Mesenchymal stem cell (in vitro differentiated cells and primary cell): Measurements from ENCODE around the gene HDAC2.
"Not testable (repeated sequence)": the region's sequence is repeated elsewhere in the genome, so short reads cannot be mapped to it uniquely, and the experiment has no call there.

ENCODE experiments used
- DNase-seq: peaks from one replicate; pipeline ENCODE4 v3.0.0-alpha.2; 2013
- H2AFZ ChIP-seq: one replicate; pipeline ENCODE4 v1.6.1; 2013; ENCODE audit warnings: low read depth, mild to moderate bottlenecking, control low read depth, inconsistent platforms, low read length, moderate library complexity
- H2AK5ac ChIP-seq: 2 replicates; pipeline ENCODE4 v1.6.1; 2013; ENCODE audit warnings: low read length, moderate library complexity, mild to moderate bottlenecking, inconsistent platforms; ENCODE audit not compliant: severe bottlenecking
- H2BK120ac ChIP-seq: one replicate; pipeline ENCODE4 v1.6.1; 2013; ENCODE audit warnings: low read depth, mild to moderate bottlenecking, inconsistent platforms, low read length, moderate library complexity
- H2BK12ac ChIP-seq, 2 experiments: one replicate each; pipeline ENCODE4 v1.6.1; 2013; ENCODE audit warnings: inconsistent platforms in 2 of 2, low read length in 2 of 2, mild to moderate bottlenecking in 2 of 2, moderate library complexity in 2 of 2, control low read depth in 1 of 2
- H2BK15ac ChIP-seq: one replicate; pipeline ENCODE4 v1.6.1; 2013; ENCODE audit warnings: mild to moderate bottlenecking, low read depth, inconsistent platforms; ENCODE audit not compliant: poor library complexity, severe bottlenecking
- H2BK5ac ChIP-seq: 2 replicates; pipeline ENCODE4 v1.6.1; 2013; ENCODE audit warnings: low read depth, mild to moderate bottlenecking, low read length, control low read depth, inconsistent platforms; ENCODE audit not compliant: poor library complexity, severe bottlenecking
- H3K14ac ChIP-seq, 2 experiments: one replicate each; pipeline ENCODE4 v1.6.1; 2013; ENCODE audit warnings: inconsistent platforms in 2 of 2, low read length in 2 of 2, control low read depth in 1 of 2, mild to moderate bottlenecking in 1 of 2, moderate library complexity in 1 of 2
- H3K18ac ChIP-seq, 2 experiments: one replicate each; pipeline ENCODE4 v1.6.1; 2013; ENCODE audit warnings: inconsistent platforms in 2 of 2, low read length in 2 of 2, control low read depth in 1 of 2, low read depth in 1 of 2, mild to moderate bottlenecking in 1 of 2
- H3K23ac ChIP-seq, 2 experiments: one replicate each; pipeline ENCODE4 v1.6.1; 2013; ENCODE audit warnings: inconsistent platforms in 2 of 2, low read length in 2 of 2, mild to moderate bottlenecking in 2 of 2, moderate library complexity in 2 of 2, control low read depth in 1 of 2
- H3K27ac ChIP-seq: 2 replicates; pipeline ENCODE4 v1.5.1; 2013; ENCODE audit warnings: mild to moderate bottlenecking, moderate library complexity, low read length, control low read depth, inconsistent platforms; ENCODE audit not compliant: poor library complexity, severe bottlenecking
- H3K27me3 ChIP-seq, 2 experiments: 2 replicates each; pipeline versions ENCODE4 v1.6.1 to v1.7.0; 2013; ENCODE audit warnings: low read length in 2 of 2, mild to moderate bottlenecking in 2 of 2, moderate library complexity in 2 of 2, control low read depth in 1 of 2, inconsistent platforms in 1 of 2; ENCODE audit not compliant: control insufficient read depth in 1 of 2, insufficient read depth in 1 of 2
- H3K36me3 ChIP-seq, 2 experiments: 2 replicates each; pipeline versions ENCODE4 v1.6.1 to v1.7.0; 2013; ENCODE audit warnings: low read length in 2 of 2, control low read depth in 1 of 2, inconsistent platforms in 1 of 2, low read depth in 1 of 2, mild to moderate bottlenecking in 1 of 2; ENCODE audit not compliant: insufficient read depth in 2 of 2, control insufficient read depth in 1 of 2
- H3K4ac ChIP-seq, 2 experiments: one replicate each; pipeline ENCODE4 v1.6.1; 2013; ENCODE audit warnings: inconsistent platforms in 2 of 2, low read length in 2 of 2, mild to moderate bottlenecking in 2 of 2, moderate library complexity in 2 of 2, control low read depth in 1 of 2, low read depth in 1 of 2
- H3K4me1 ChIP-seq: 2 replicates; pipeline ENCODE4 v1.6.1; 2013; ENCODE audit warnings: low read depth, low read length, control low read depth; ENCODE audit not compliant: control insufficient read depth, insufficient read depth
- H3K4me2 ChIP-seq: 2 replicates; pipeline ENCODE4 v1.6.1; 2013; ENCODE audit warnings: low read length, mild to moderate bottlenecking, inconsistent platforms; ENCODE audit not compliant: poor library complexity, severe bottlenecking
- H3K4me3 ChIP-seq, 2 experiments: 2 replicates each; pipeline versions ENCODE4 v1.5.1 to v1.7.0; 2013; ENCODE audit warnings: low read length in 2 of 2, mild to moderate bottlenecking in 2 of 2, control low read depth in 1 of 2, low read depth in 1 of 2; ENCODE audit not compliant: insufficient read depth in 1 of 2
- H3K79me1 ChIP-seq: replicated peaks from 2 replicates; pipeline ENCODE4 v1.6.1; 2013; ENCODE audit warnings: mild to moderate bottlenecking, control low read depth, low read length, inconsistent platforms; ENCODE audit not compliant: poor library complexity, severe bottlenecking
- H3K9ac ChIP-seq: 2 replicates; pipeline ENCODE4 v1.7.0; 2013; ENCODE audit warnings: mild to moderate bottlenecking, low read length, moderate library complexity
- H3K9me3 ChIP-seq: 2 replicates; pipeline ENCODE4 v1.7.0; 2013; ENCODE audit warnings: mild to moderate bottlenecking, low read length; ENCODE audit not compliant: control insufficient read depth
- H4K8ac ChIP-seq: one replicate; pipeline ENCODE4 v1.6.1; 2013; ENCODE audit warnings: inconsistent platforms, mild to moderate bottlenecking, low read length, moderate library complexity
- H4K91ac ChIP-seq: one replicate; pipeline ENCODE4 v1.6.1; 2013; ENCODE audit warnings: mild to moderate bottlenecking, low read length, inconsistent platforms
- WGBS: methylation state at CpG from one replicate; pipeline ENCODE4 v1.1.7; 2013; ENCODE audit warnings: mixed read lengths; 5-methylcytosine and 5-hydroxymethylcytosine counted together

Gene HDAC2

GRCh38 chr6:113931907-113932306, 39.0 kb downstream of the HDAC2 start:
- H2AK5ac ChIP-seq, H2BK15ac ChIP-seq, H3K18ac ChIP-seq, H3K4me2 ChIP-seq, H3K27me3 ChIP-seq, H3K4me3 ChIP-seq, H2BK12ac ChIP-seq, H3K9ac ChIP-seq, H3K14ac ChIP-seq, H2BK5ac ChIP-seq, H4K8ac ChIP-seq, H2AFZ ChIP-seq, H3K23ac ChIP-seq, H2BK120ac ChIP-seq, H3K27ac ChIP-seq, H3K4ac ChIP-seq, H3K4me1 ChIP-seq, H4K91ac ChIP-seq, H3K79me1 ChIP-seq, DNase-seq: not testable (repeated sequence)
- peaks cover 6 to 16% of the 10 kb centered on the region in 2 experiments for H3K36me3 ChIP-seq
- H3K9me3 ChIP-seq, result peaks cover 34% of the 10 kb centered on the region
- 93% methylated on average over 23 of the region's 23 CpGs for WGBS

- no peak overlapping the region for H3K4me2 ChIP-seq
- no peak overlapping the region for H2BK5ac ChIP-seq
- no peak overlapping the region for H4K91ac ChIP-seq
- H2BK15ac ChIP-seq, result no peak overlapping the region
- no peaks in the 10 kb centered on the region for H3K27me3 ChIP-seq
- H4K8ac ChIP-seq, result no peak overlapping the region
- H3K36me3 ChIP-seq, result peaks cover 6 to 12% of the 10 kb centered on the region in 2 experiments
- H3K27ac ChIP-seq, result no peak overlapping the region
- H3K4me1 ChIP-seq, result no peaks in the 10 kb centered on the region
- H3K4ac ChIP-seq, result no peak overlapping the region
- no peak overlapping the region for H3K4me3 ChIP-seq
- H2AFZ ChIP-seq, result no peak overlapping the region
- H3K79me1 ChIP-seq, result no peaks in the 10 kb centered on the region
- peaks cover 34% of the 10 kb centered on the region for H3K9me3 ChIP-seq
- H2BK120ac ChIP-seq, result no peak overlapping the region
- no peak for DNase-seq
- H2BK12ac ChIP-seq, result no peak overlapping the region
- H3K23ac ChIP-seq, result no peak overlapping the region
- H3K14ac ChIP-seq, result no peak overlapping the region
- no peak overlapping the region for H2AK5ac ChIP-seq
- H3K18ac ChIP-seq, result no peak overlapping the region
- no peak overlapping the region for H3K9ac ChIP-seq
Measured at GRCh38 chr6:113930183-113930582, 40.8 kb downstream of the HDAC2 start.

- no peak overlapping the region for H2BK15ac ChIP-seq
- no peaks in the 10 kb centered on the region for H3K79me1 ChIP-seq
- no peak overlapping the region for H3K27ac ChIP-seq
- H3K36me3 ChIP-seq, result peaks cover 0 to 11% of the 10 kb centered on the region in 2 experiments
- no peak overlapping the region for H3K18ac ChIP-seq
- H3K23ac ChIP-seq, result no peak overlapping the region
- 90% methylated on average over 1 of the region's 2 CpGs for WGBS
- H2AFZ ChIP-seq, result no peak overlapping the region
- no peak overlapping the region for H3K4me2 ChIP-seq
- no peak overlapping the region for H3K4me3 ChIP-seq
- H2AK5ac ChIP-seq, result no peak overlapping the region
- peaks cover 34% of the 10 kb centered on the region for H3K9me3 ChIP-seq
- H4K8ac ChIP-seq, result no peak overlapping the region
- H4K91ac ChIP-seq, result no peak overlapping the region
- DNase-seq, result no peak
- no peaks in the 10 kb centered on the region for H3K27me3 ChIP-seq
- H3K4ac ChIP-seq, result no peak overlapping the region
- H3K14ac ChIP-seq, result no peak overlapping the region
- no peak overlapping the region for H3K9ac ChIP-seq
- H3K4me1 ChIP-seq, result no peaks in the 10 kb centered on the region
- no peak overlapping the region for H2BK12ac ChIP-seq
- H2BK5ac ChIP-seq, result no peak overlapping the region
- H2BK120ac ChIP-seq, result no peak overlapping the region
Measured at GRCh38 chr6:113927001-113927400, 43.9 kb downstream of the HDAC2 start.

- H3K4me3 ChIP-seq, result no peak overlapping the region
- no peaks in the 10 kb centered on the region for H3K4me1 ChIP-seq
- H2BK12ac ChIP-seq, result no peak overlapping the region
- no peak overlapping the region for H2BK15ac ChIP-seq
- no peak overlapping the region for H4K8ac ChIP-seq
- H2BK120ac ChIP-seq, result no peak overlapping the region
- H3K79me1 ChIP-seq, result no peaks in the 10 kb centered on the region
- no peaks in the 10 kb centered on the region for H3K27me3 ChIP-seq
- H4K91ac ChIP-seq, result no peak overlapping the region
- peaks cover 24% of the 10 kb centered on the region for H3K9me3 ChIP-seq
- H3K27ac ChIP-seq, result no peak overlapping the region
- no CpG with 5 or more reads among the region's 2 CpGs for WGBS
- no peak for DNase-seq
- no peak overlapping the region for H2BK5ac ChIP-seq
- no peak overlapping the region for H3K18ac ChIP-seq
- H2AK5ac ChIP-seq, result no peak overlapping the region
- no peak overlapping the region for H3K4ac ChIP-seq
- H3K4me2 ChIP-seq, result no peak overlapping the region
- H3K14ac ChIP-seq, result no peak overlapping the region
- H3K23ac ChIP-seq, result no peak overlapping the region
- no peaks in the 10 kb centered on the region for H3K36me3 ChIP-seq
- H3K9ac ChIP-seq, result no peak overlapping the region
- no peak overlapping the region for H2AFZ ChIP-seq
Measured at GRCh38 chr6:113925378-113925777, 45.6 kb downstream of the HDAC2 start.
